HG03457 (cell line): ENCODE data around the gene STX2.
"Not testable (repeated sequence)": the region's sequence is repeated elsewhere in the genome, so short reads cannot be mapped to it uniquely, and the experiment has no call there.

Experiments
- ATAC-seq: cut with Tn5 transposase; IDR thresholded peaks from one replicate; pipeline ENCODE4 v1.9.1; 2021; ENCODE audit warnings: moderate number of reproducible peaks; ENCODE audit not compliant: unreplicated experiment

STX2 gene

GRCh38 chr12:130838951-130839769, at the start of gene STX2:
TSS of gene STX2 (minus strand) at chr12:130839250. CDS start at chr12:130839099, 151 bp downstream.
- ATAC-seq: peak; percentile 87

DNA sequence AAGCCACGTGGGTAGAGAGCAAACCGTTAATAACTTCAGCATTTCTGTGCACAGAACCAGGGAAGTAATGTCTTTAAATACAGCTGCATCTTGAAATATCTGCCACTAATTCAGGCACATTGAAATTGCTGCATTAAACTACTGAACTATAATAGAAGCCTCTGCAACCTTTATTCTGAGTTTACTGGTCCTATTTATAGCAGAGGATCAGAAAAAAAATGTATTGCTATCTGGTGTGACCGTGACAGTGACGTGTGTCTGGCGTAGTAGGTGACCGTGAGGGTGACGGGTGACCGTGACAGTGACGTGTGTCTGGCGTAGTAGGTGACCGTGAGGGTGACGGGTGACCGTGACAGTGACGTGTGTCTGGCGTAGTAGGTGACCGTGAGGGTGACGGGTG, 48.1 kb upstream of the STX2 start:
- ATAC-seq: not testable (repeated sequence)

DNA sequence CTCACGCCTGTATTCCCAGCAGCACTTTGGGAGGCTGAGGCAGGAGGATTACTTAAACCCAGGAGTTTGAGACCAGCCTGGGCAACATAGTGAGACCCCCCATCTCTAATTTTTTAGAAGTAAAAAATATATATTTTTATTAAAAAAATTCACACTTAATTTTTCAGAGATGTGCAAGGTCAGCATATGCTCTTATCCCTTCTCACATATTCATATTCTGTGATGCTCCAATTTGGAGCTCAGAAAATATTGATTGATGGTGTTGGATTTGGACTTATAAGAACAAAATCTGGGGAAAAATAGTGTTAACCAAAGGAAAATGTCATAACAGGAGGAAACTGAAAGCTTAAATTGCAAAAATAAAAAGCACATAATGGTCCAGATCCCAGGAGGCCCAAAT, 42.5 kb upstream of the STX2 start:
- ATAC-seq: no peak

- ATAC-seq: no peak
These were observed 42.0 kb upstream of the STX2 start for GRCh38 chr12:130881046-130881445.

DNA sequence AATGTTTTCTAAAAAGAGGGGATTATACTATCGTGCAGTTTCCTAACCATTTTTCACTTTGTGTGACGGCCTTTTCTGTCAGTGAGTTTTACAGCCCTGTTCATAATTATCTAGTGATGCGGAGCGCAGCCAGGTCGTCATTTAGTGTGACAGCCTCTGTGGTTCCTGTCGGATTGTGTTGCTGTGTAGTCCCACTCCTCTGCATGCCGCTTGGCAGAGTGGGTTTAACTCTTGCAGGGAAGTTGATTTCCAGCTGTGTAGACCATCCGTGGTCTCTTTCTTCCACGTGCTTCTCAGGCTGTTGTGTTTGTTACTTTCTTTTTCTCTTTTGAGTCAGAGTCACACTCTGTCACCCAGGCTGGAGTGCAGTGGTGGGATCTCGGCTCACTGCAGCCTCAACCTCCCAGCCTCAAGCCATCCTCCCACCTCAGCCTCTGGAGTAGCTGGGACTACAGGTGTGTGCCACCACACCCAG, 41.4 kb upstream of the STX2 start:
- no peak for ATAC-seq

DNA sequence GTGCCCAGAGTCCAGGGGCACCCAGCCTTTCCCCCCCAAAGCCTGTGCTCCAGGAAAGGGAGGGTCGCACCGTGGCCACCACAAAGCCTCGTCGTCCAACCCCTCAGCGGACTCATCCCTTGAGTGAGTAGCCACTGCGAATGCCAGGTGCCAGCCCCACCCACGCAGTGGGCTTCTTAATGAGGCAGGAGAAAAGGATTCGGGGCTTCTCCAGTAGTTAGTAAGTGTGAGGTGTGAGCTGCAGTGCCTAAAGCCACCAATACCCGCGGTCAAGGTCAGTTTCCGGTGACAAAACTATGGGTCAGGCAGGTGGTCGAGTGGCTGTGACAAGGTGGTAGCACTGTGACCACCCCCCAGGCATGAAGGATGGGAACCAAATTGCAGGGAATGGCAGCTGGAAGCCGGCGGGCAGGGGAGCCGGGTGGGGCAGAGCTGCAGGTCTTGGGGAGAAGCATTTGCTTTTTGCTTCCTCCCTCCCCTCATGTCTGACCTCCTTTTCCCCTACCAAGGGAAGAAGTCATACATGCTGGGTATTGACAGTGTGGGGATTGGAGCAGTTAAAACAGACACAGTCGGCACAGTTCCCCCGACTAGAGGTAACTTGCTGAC, 40.8 kb upstream of the STX2 start:
- ATAC-seq: no peak

GRCh38 chr12:130879212-130879686, 40.2 kb upstream of the STX2 start:
- peak; percentile 78 for ATAC-seq

DNA sequence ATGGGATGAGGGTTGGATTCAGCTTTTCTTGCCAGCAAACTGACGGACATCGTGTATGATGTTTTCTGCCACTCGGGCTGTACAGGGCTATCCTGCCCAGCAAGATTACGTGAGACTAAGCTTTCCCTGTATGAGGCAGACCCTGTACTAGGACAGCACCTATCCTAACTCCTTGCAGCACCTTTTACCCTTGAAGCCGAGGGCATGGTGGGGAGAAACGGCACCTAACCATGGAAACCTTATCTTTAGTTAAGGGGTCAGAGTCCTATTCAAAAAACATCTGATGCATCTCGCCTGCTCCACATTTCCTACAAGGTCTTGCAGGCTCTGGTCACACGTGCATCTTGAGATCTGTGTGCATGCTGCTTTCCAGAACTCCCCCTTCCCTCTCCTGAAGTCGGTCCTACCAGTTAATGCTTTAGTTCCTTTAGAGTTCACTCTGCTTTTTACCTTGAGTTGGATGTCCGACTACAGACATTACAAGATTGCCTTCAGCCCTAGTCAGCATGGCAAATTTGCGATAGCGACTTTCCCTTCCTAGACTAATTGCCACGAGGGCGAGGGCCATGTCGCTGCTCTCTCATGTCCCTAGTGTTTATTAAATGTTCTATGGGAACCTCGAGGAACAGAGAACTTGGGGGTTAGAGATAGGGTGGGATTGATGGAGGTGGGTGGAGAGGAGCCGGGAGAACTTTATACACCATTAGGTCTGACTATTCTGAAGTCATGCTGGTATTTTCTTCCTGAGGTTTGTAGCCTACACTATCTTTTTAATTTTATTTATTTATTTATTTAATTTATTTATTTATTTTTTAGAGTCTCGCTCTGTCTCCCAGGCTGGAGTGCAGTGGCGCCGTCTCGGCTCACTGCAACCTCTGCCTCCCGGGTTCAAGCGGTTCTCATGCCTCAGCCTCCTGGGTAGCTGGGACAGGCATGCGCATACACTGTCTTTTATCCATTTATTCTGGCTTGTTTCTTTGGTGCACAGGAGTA, 39.4 kb upstream of the STX2 start:
- no peak for ATAC-seq

DNA sequence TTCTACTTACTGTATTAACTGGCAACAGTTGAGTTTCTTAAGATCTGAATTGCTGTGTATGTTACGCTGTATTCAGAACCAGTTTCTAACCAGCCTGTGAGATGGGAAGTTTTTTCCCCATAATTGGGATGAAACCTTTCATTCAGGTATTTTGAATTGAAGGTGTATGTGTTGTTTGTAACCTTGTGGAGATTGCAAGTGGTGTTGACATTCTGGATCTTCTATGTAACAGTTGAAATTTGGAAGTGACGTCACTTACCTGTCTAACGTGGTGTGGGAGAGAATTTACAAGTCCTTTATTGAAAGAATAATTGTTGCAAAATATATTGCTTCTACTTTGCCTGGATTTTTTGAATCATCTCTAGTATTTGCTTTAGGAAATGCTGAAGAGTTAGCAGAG, 38.3 kb upstream of the STX2 start:
- no peak for ATAC-seq

DNA sequence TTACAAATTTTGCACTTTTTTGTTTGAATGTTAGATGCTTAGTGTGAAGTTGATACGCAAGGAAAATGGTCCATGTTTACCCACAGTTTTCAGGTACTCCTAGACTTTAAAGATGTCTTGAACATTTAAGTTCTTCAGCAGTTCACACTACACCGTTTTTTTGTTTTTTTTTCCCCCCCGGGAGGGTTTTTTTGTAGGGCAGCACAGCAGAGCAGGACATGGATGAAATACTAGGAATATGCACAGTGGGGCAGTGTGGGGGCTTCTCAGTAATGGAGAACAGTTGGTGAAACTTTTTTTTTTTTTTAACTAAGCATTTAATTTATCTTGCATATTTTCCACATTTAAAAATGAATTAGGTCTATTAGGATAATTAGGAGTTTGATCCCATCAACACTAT, 37.7 kb upstream of the STX2 start:
- no peak for ATAC-seq

DNA sequence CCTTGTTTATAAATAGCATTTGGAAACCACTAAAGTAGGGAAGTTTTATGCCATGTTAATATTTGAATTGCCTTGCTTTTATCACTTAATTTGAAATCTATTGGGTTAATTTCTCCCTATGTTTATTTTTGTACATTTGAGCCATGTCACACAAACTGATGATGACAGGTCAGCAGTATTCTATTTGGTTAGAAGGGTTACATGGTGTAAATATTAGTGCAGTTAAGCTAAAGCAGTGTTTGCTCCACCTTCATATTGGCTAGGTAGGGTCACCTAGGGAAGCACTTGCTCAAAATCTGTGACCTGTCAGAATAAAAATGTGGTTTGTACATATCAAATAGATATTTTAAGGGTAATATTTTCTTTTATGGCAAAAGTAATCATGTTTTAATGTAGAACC, 37.2 kb upstream of the STX2 start:
- ATAC-seq: no peak

GRCh38 chr12:130875708-130876107, 36.7 kb upstream of the STX2 start:
- not testable (repeated sequence) for ATAC-seq

- ATAC-seq: no peak
These were observed 36.1 kb upstream of the STX2 start for GRCh38 chr12:130875193-130875592.

GRCh38 chr12:130874696-130875095, 35.6 kb upstream of the STX2 start:
- no peak for ATAC-seq

GRCh38 chr12:130873825-130874224, 34.8 kb upstream of the STX2 start:
- no peak for ATAC-seq

DNA sequence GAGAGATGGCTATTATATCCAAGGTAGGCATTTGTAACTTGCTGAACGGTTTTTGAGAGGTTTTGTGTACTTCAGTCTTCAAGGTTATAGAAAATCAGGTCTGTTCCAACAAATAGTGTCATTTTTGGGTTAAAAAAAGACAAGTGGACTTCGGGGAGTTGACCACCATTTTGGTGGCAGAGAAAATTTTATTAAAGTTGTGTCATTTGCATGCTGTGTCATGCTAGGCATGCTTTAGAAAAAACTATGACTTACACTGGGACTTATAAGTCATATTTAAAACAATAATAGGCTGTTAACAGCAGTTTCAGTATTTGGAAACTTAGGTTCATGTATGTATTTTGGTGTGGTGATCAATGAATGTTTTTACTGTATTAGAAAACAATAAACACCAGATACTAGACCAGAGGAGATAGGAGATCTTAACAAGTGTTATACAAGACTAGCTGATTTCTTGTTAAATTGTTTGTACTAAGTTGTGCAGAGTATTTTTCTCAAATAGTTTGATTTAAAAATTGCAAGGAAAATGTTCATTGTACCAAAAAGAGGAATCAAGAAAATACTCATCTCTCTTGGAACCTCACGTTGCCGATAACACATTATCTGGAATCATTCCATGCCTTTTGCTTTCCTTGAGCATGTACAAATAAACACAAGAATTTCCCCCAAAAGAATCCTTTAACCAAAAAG, 34.2 kb upstream of the STX2 start:
- no peak for ATAC-seq

GRCh38 chr12:130872179-130873096, 33.4 kb upstream of the STX2 start:
- peak; percentile 20 for ATAC-seq

DNA sequence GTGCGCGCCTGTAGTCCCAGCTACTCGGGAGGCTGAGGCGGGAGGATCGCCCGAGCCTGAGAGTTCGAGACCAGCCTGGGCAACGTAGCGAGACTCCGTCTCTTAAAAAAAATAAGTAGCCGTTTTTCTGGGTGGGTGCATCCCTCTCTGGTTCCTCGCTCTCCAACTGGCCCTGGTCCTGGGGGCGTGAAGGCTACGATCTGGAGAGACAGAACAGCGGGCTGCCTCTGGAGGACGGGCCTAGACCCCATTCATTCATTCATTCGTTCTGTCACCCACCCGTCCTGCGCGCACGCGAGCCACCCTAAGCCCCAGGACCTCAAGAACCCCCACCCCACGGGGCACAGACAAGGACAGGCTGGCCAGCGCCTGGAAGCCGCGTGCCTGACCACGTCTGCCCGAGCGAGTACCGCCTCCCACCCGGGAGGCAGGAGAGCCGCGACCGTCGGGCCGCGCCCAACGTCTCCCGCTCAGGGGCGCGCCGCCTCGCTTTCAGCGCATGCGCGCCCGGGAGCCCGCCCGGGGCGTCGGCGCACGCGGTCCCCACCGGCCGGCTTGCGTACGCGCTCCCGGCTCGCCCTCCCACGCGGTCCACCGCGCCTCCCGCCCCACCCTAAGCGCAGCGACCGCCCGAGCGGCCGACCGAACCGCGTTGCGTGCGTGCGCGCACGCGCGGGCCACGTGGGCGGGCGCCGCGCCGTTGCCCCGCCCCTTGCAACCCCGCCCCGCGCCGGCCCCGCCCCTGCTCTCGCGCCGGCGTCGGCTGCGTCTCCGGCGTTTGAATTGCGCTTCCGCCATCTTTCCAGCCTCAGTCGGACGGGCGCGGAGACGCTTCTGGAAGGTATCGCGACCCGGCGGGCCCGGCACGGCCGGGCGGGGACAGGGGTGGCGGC, 32.5 kb upstream of the STX2 start, which contains the start of gene RAN:
Gene RAN, plus strand, starts transcription at position 781 of the 893 bp plus-strand sequence. CDS start 528 bp downstream, outside the sequence.
- peak; percentile 46 for ATAC-seq
